K562 (cell line): ENCODE data around the gene MAP4K5. TPM values are rescaled to one million over a fixed set of nuclear protein-coding genes. Genes with fewer than 3 reads are reported as not detected.

Experiments
- ATAC-seq: fragments of 200-7000 bp; cut with Tn5 transposase; 3 replicates; pipeline ENCODE4 v1.9.1; 2020; ENCODE audit warnings: moderate library complexity
- BruUV-seq: library from RNA; stranded (reverse); fragments of 400-500 nt; replicated peaks from 2 replicates; lab custom pipeline; 2021; lab: Mats Ljungman, UMichigan
- CTCF ChIA-PET: fragments of 300-600 bp; formaldehyde crosslinking; extraction: SDS; loops from one replicate; lab custom pipeline; 2021; ENCODE audit warnings: low intra/inter-chr PET ratio; lab: Yijun Ruan, JAX
- POLR2A ChIA-PET: fragments of 300-600, 350-650 bp; sonication (Branson Sonifier 250); formaldehyde crosslinking; extraction: SDS; loops from one replicate; lab custom pipeline; 2021; ENCODE audit warnings: antibody characterized with exemption, inconsistent platforms; lab: Yijun Ruan, JAX
- DNase-seq, 4 experiments: peaks; one replicate each; pipeline versions ENCODE4 v3.0.0 to v3.0.0-alpha.2; 2011 to 2018; ENCODE audit warnings: low spot score in 3 of 4, mixed read lengths in 3 of 4; ENCODE audit errors: extremely low read depth in 1 of 4
- FAIRE-seq: peaks from 2 replicates; lab custom pipeline; 2011; peaks lifted over from hg19 to GRCh38; lab: Jason Lieb, UNC
- H2AFZ ChIP-seq: 2 replicates; pipeline ENCODE4 v1.6.0; 2011; ENCODE audit warnings: low read depth, low read length, control low read depth, inconsistent platforms
- H3K27ac ChIP-seq: fragments of 200-600 bp; 3 replicates; pipeline ENCODE4 v1.8.0; 2011; ENCODE audit warnings: low read depth, mild to moderate bottlenecking, control low read depth, inconsistent platforms, low read length, moderate library complexity, mixed read lengths; ENCODE audit errors: extremely low read depth
- H3K27me3 ChIP-seq, 2 experiments: fragments of 300-600 bp in 1 of 2; 2 replicates in 1 of 2; 3 replicates in 1 of 2; pipeline versions ENCODE4 v1.6.0 to v1.8.0; 2011; ENCODE audit warnings: inconsistent platforms in 2 of 2, low read length in 2 of 2, mild to moderate bottlenecking in 1 of 2, mixed read lengths in 1 of 2, moderate library complexity in 1 of 2; ENCODE audit not compliant: control insufficient read depth in 2 of 2, insufficient read depth in 2 of 2
- H3K36me3 ChIP-seq: fragments of 300-600 bp; 3 replicates; pipeline ENCODE4 v1.8.0; 2011; ENCODE audit warnings: mild to moderate bottlenecking, low read length, inconsistent platforms; ENCODE audit not compliant: control insufficient read depth, insufficient read depth
- H3K4me1 ChIP-seq, 2 experiments: fragments of 200-600 bp in 1 of 2; replicated peaks in 1 of 2; 2 replicates in 1 of 2; 3 replicates in 1 of 2; pipeline versions ENCODE4 v1.5.1 to v1.8.0; 2011; ENCODE audit warnings: inconsistent platforms in 2 of 2, low read length in 2 of 2, mild to moderate bottlenecking in 1 of 2, mixed read lengths in 1 of 2, moderate library complexity in 1 of 2; ENCODE audit not compliant: control insufficient read depth in 2 of 2, insufficient read depth in 2 of 2
- H3K4me2 ChIP-seq: 2 replicates; pipeline ENCODE4 v1.6.1; 2011; ENCODE audit warnings: low read length, control low read depth, inconsistent platforms, mixed read lengths; ENCODE audit not compliant: insufficient read depth
- H3K4me3 ChIP-seq: fragments of 200-600 bp; sonication (generic), shearing (Covaris generic); 2 replicates; pipeline ENCODE4 v1.5.1; 2016; ENCODE audit warnings: control low read depth, inconsistent platforms
- H3K79me2 ChIP-seq: fragments of 200-600 bp; 3 replicates; pipeline ENCODE4 v1.8.0; 2011; ENCODE audit warnings: low read length, inconsistent platforms; ENCODE audit not compliant: control insufficient read depth, insufficient read depth
- H3K9ac ChIP-seq, 2 experiments: 2 replicates each; pipeline versions ENCODE4 v1.6.0 to v1.6.1; 2011; ENCODE audit warnings: low read depth in 2 of 2, low read length in 2 of 2, control low read depth in 1 of 2, inconsistent platforms in 1 of 2, mild to moderate bottlenecking in 1 of 2, mixed read lengths in 1 of 2; ENCODE audit not compliant: insufficient read depth in 1 of 2
- H3K9me1 ChIP-seq: one replicate; pipeline ENCODE4 v1.6.0; 2011; ENCODE audit warnings: inconsistent platforms, mild to moderate bottlenecking, low read length, moderate library complexity; ENCODE audit not compliant: control insufficient read depth, insufficient read depth
- H3K9me3 ChIP-seq: replicated peaks from 2 replicates; pipeline ENCODE4 v1.5.1; 2011; ENCODE audit warnings: low read depth, low read length, inconsistent platforms; ENCODE audit not compliant: control insufficient read depth, insufficient read depth
- H4K20me1 ChIP-seq: replicated peaks from 2 replicates; pipeline ENCODE4 v1.6.1; 2011; ENCODE audit warnings: low read length, inconsistent platforms, mixed read lengths; ENCODE audit not compliant: control insufficient read depth, insufficient read depth
- FOXP1 ChIP-seq: sonication (generic); formaldehyde crosslinking; IDR thresholded peaks from 2 replicates; pipeline ENCODE4 v1.8.0; 2022; ENCODE audit warnings: mild to moderate bottlenecking, missing genetic modification reagents
- ILK ChIP-seq: fragments of 450-650 bp; IDR thresholded peaks from 2 replicates; pipeline ENCODE4 v1.6.1; 2016; ENCODE audit warnings: missing genetic modification characterization, low read depth, mild to moderate bottlenecking, missing compliant biosample characterization, moderate library complexity, borderline replicate concordance
- IRF2 ChIP-seq: sonication (generic); formaldehyde crosslinking; IDR thresholded peaks from 2 replicates; pipeline ENCODE4 v1.8.1; 2022; ENCODE audit warnings: mild to moderate bottlenecking, missing genetic modification reagents
- KDM4B ChIP-seq, 2 experiments: fragments of 450-650 bp in 1 of 2; sonication (generic) in 1 of 2; IDR thresholded peaks; 2 replicates each; pipeline ENCODE4 v1.6.1; 2016 to 2017; ENCODE audit warnings: borderline replicate concordance in 2 of 2, antibody characterized with exemption in 1 of 2, low read depth in 1 of 2, mild to moderate bottlenecking in 1 of 2
- NFE2 ChIP-seq: IDR thresholded peaks from 2 replicates; pipeline ENCODE4 v1.6.1; 2014; ENCODE audit warnings: antibody characterized with exemption, low read depth
- OTX1 ChIP-seq: fragments of 450-650 bp; formaldehyde crosslinking; IDR thresholded peaks from 2 replicates; pipeline ENCODE4 v1.4.0; 2022; ENCODE audit warnings: mild to moderate bottlenecking
- POLR2AphosphoS5 ChIP-seq: IDR thresholded peaks from 2 replicates; pipeline ENCODE4 v1.6.1; 2011; ENCODE audit warnings: mild to moderate bottlenecking, low read depth, low read length, moderate library complexity; ENCODE audit not compliant: control insufficient read depth, insufficient read depth
- RFX1 ChIP-seq: fragments of 450-650 bp; IDR thresholded peaks from 2 replicates; pipeline ENCODE4 v1.6.1; 2016; ENCODE audit warnings: mild to moderate bottlenecking, moderate library complexity
- SIX5 ChIP-seq, 2 experiments: IDR thresholded peaks; 2 replicates each; pipeline ENCODE4 v1.6.1; 2011; ENCODE audit warnings: low read length in 2 of 2, borderline replicate concordance in 1 of 2, low read depth in 1 of 2, mild to moderate bottlenecking in 1 of 2, moderate library complexity in 1 of 2; ENCODE audit not compliant: insufficient read depth in 1 of 2
- SMARCE1 ChIP-seq: fragments of 450-650 bp; IDR thresholded peaks from 2 replicates; pipeline ENCODE4 v1.7.1; 2016; ENCODE audit warnings: mild to moderate bottlenecking
- SUPT5H ChIP-seq: fragments of 450-650 bp; IDR thresholded peaks from 2 replicates; pipeline ENCODE4 v1.6.1; 2016
- WHSC1 ChIP-seq: IDR thresholded peaks from one replicate; pipeline ENCODE4 v1.6.1; 2012; ENCODE audit warnings: low read length, control low read depth, inconsistent platforms
- ZNF347 ChIP-seq: fragments of 450-650 bp; formaldehyde crosslinking; IDR thresholded peaks from 2 replicates; pipeline ENCODE4 v1.4.0; 2020; ENCODE audit warnings: low read depth, mild to moderate bottlenecking, moderate library complexity
- ZNF740 ChIP-seq, 3 experiments: fragments of 200-800 bp in 1 of 3; sonication (Bioruptor generic) in 1 of 3; sonication (generic) in 1 of 3; formaldehyde crosslinking in 1 of 3; IDR thresholded peaks; 2 replicates each; pipeline versions ENCODE4 v1.6.1 to v1.8.0; 2016 to 2022; ENCODE audit warnings: mild to moderate bottlenecking in 2 of 3, missing compliant biosample characterization in 2 of 3, missing genetic modification characterization in 2 of 3, missing genetic modification reagents in 1 of 3
- WGBS: fragments of 100-300 bp; shearing (Covaris generic); methylation state at CpG from one replicate; pipeline ENCODE4 v1.1.6; 2016; ENCODE audit warnings: low coverage, mixed read lengths; ENCODE audit not compliant: insufficient coverage; ENCODE audit errors: missing lambda C conversion rate; 5-methylcytosine and 5-hydroxymethylcytosine counted together
- in situ Hi-C: fragments of 300-500 bp; cut with MboI; formaldehyde crosslinking; loops from 4 replicates; pipeline ENCODE4 v1.15.0; 2018; ENCODE audit warnings: inconsistent platforms, mixed read lengths
- intact Hi-C: fragments of 100-400 bp; cut with micrococcal nuclease; formaldehyde crosslinking; loops from 2 replicates; pipeline ENCODE4 v1.14.2; 2022
- polyA plus RNA-seq, 8 experiments: library from polyadenylated mRNA; depleted of rRNA in 4 of 8; stranded (reverse) in 5 of 8; unstranded in 3 of 8; fragments of >200 nt; fragmentation: Nextera tagmentation in 2 of 8; fragmentation: Illumina TruSeq in 1 of 8; extraction: Ambion mirVana in 2 of 8; extraction: Trizol in 1 of 8; gene quantifications; 2 replicates each; pipeline versions ENCODE4 v1.2.1 to v1.2.3, GENCODE V29; 2011 to 2014; ENCODE audit warnings: inconsistent platforms in 1 of 8, missing spikeins in 1 of 8
- total RNA-seq, 7 experiments: library from RNA; depleted of rRNA in 6 of 7; stranded (reverse); fragments of >200 nt in 6 of 7; fragmentation: Illumina TruSeq in 2 of 7; extraction: Trizol in 2 of 7; gene quantifications; 2 replicates each; pipeline versions ENCODE4 v1.2.1 to v1.2.3, GENCODE V29; 2011 to 2021; ENCODE audit warnings: low replicate concordance in 1 of 7

MAP4K5 gene
- total and polyA plus RNA-seq, 9 of the 15 experiments (the other 6 are each of a cell fraction or from before 2014, with no cell fraction given): 5.9 to 29.4 (median 18.0) TPM

GRCh38 chr14:50425105-50425504 lies 107.3 kb downstream of the MAP4K5 start:
- Histone ChIP-seq H3K79me2 (no peaks in the 10 kb centered on the region), H3K27me3 (no peaks in the 10 kb centered on the region), H3K4me2 (no peak overlapping the region), H3K36me3 (peaks cover 33% of the 10 kb centered on the region; the same call in 2 of the 3 replicates), H3K9me3 (no peaks in the 10 kb centered on the region), H3K4me1 (no peaks in the 10 kb centered on the region), H3K9ac (no peak overlapping the region), H3K4me3 (no peak overlapping the region), H2AFZ (no peak overlapping the region), H4K20me1 (no peaks in the 10 kb centered on the region), H3K27ac (no peak overlapping the region), H3K9me1 (no peaks in the 10 kb centered on the region)
- 91% methylated on average over 2 of the region's 2 CpGs for WGBS
- DNase-seq: no peak
- ChIA-PET POLR2A (no interaction called here), CTCF (no interaction called here)
- no peak for FAIRE-seq
- BruUV-seq: no TSS peak
- intact Hi-C loops: no loop called here
- in situ Hi-C loops: no loop called here
- no peak for ATAC-seq
- TF ChIP-seq SMARCE1: no peak
- no peak for TF ChIP-seq IRF2 (CRISPR knock-in tag)
- TF ChIP-seq FOXP1: no peak
- TF ChIP-seq NFE2: no peak
- no peak for TF ChIP-seq SUPT5H
- TF ChIP-seq POLR2AphosphoS5: no peak
- TF ChIP-seq KDM4B (IDR thresholded peaks at IDR 0.05; ENCODE audit: borderline replicate concordance in 2 of 2, low read depth in 1 of 2): no peak
- no peak for TF ChIP-seq OTX1
- TF ChIP-seq ZNF740 (CRISPR knock-in tag; IDR thresholded peaks at IDR 0.05): no peak
- no peak for TF ChIP-seq ZNF740 (tag; IDR thresholded peaks at IDR 0.05)
- no peak for TF ChIP-seq RFX1
- no peak for TF ChIP-seq WHSC1
- TF ChIP-seq ZNF347 (CRISPR knock-in tag): no peak
- TF ChIP-seq SIX5 (IDR thresholded peaks at IDR 0.05; ENCODE audit: borderline replicate concordance in 1 of 2, insufficient read depth in 1 of 2, low read depth in 1 of 2, low read length in 2 of 2): no peak
- TF ChIP-seq ILK (tag): no peak
